Natural killer cell (primary cell): Measurements from ENCODE around the gene NAV2. TPM values are rescaled to one million over a fixed set of nuclear protein-coding genes. Genes with fewer than 3 reads are reported as not detected.

Experiments
- ATAC-seq, 3 donors: fragments of 150-1000 bp in 2 of 3; fragments of 200-7000 bp in 1 of 3; cut with Tn5 transposase; 1 replicate in 1 of 3; 2 replicates in 2 of 3; pipeline ENCODE4 v1.10.0; 2021; ENCODE audit warnings: mild to moderate bottlenecking in 2 of 3, moderate library complexity in 2 of 3
- DNase-seq, 2 donors: peaks; one replicate each; pipeline versions ENCODE4 v3.0.0 to v3.0.0-alpha.2; 2013 to 2021; ENCODE audit warnings: mixed read lengths in 1 of 2
- H3K27ac ChIP-seq: one replicate; pipeline ENCODE4 v1.5.1; 2013; ENCODE audit warnings: mild to moderate bottlenecking, low read length
- H3K27me3 ChIP-seq: one replicate; pipeline ENCODE4 v1.6.1; 2013; ENCODE audit warnings: low read length; ENCODE audit not compliant: control insufficient read depth, insufficient read depth
- H3K36me3 ChIP-seq: one replicate; pipeline ENCODE4 v1.6.1; 2013; ENCODE audit warnings: low read length; ENCODE audit not compliant: control insufficient read depth, insufficient read depth
- H3K4me1 ChIP-seq: one replicate; pipeline ENCODE4 v1.6.1; 2013; ENCODE audit warnings: low read length; ENCODE audit not compliant: control insufficient read depth, insufficient read depth
- H3K4me3 ChIP-seq: one replicate; pipeline ENCODE4 v1.5.1; 2013; ENCODE audit warnings: low read length
- H3K9me3 ChIP-seq: one replicate; pipeline ENCODE4 v1.6.1; 2013; ENCODE audit warnings: low read length; ENCODE audit not compliant: control insufficient read depth, insufficient read depth
- H3K27ac Mint-ChIP-seq, 2 donors: one replicate each; pipeline ENCODE4 v1.8.0; 2022; ENCODE audit warnings: mild to moderate bottlenecking in 2 of 2, mixed read lengths in 2 of 2, moderate library complexity in 1 of 2
- H3K27me3 Mint-ChIP-seq, 2 donors: one replicate each; pipeline ENCODE4 v1.8.0; 2022; ENCODE audit warnings: low read depth in 2 of 2, mixed read lengths in 2 of 2
- H3K36me3 Mint-ChIP-seq: one replicate; pipeline ENCODE4 v1.8.0; 2022; ENCODE audit warnings: mixed read lengths
- H3K4me1 Mint-ChIP-seq, 2 donors: one replicate each; pipeline ENCODE4 v1.8.0; 2022; ENCODE audit warnings: mixed read lengths in 2 of 2
- H3K4me3 Mint-ChIP-seq: one replicate; pipeline ENCODE4 v1.8.0; 2022; ENCODE audit warnings: mild to moderate bottlenecking, moderate library complexity, mixed read lengths
- H3K9me3 Mint-ChIP-seq, 2 donors: one replicate each; pipeline ENCODE4 v1.8.0; 2022; ENCODE audit warnings: mixed read lengths in 2 of 2
- WGBS: methylation state at CpG from one replicate; pipeline ENCODE4 v1.1.7; 2013; ENCODE audit warnings: missing lambda C conversion rate; ENCODE audit not compliant: insufficient coverage; 5-methylcytosine and 5-hydroxymethylcytosine counted together
- intact Hi-C: fragments of 100-400 bp; cut with micrococcal nuclease; formaldehyde crosslinking; loops from one replicate; pipeline ENCODE4 v1.14.2; 2022
- total RNA-seq, 4 donors: library from RNA; stranded (reverse); fragments of 120-200 nt in 1 of 4; gene quantifications; one replicate each; pipeline versions ENCODE4 v1.2.3 to v1.2.4, GENCODE V29; 2013 to 2022
- TF ChIP-seq, protein P1 (sequence below): fragments of 200-600 bp; IDR thresholded peaks from one replicate; pipeline ENCODE4 v1.8.0; 2022; ENCODE audit warnings: antibody characterized with exemption

Gene NAV2
- total RNA-seq, 3 donors from 2014 or later (not counting 1 experiment from before 2014, with no cell fraction given) = 0.14 to 1.6 (median 0.43) TPM

DNA sequence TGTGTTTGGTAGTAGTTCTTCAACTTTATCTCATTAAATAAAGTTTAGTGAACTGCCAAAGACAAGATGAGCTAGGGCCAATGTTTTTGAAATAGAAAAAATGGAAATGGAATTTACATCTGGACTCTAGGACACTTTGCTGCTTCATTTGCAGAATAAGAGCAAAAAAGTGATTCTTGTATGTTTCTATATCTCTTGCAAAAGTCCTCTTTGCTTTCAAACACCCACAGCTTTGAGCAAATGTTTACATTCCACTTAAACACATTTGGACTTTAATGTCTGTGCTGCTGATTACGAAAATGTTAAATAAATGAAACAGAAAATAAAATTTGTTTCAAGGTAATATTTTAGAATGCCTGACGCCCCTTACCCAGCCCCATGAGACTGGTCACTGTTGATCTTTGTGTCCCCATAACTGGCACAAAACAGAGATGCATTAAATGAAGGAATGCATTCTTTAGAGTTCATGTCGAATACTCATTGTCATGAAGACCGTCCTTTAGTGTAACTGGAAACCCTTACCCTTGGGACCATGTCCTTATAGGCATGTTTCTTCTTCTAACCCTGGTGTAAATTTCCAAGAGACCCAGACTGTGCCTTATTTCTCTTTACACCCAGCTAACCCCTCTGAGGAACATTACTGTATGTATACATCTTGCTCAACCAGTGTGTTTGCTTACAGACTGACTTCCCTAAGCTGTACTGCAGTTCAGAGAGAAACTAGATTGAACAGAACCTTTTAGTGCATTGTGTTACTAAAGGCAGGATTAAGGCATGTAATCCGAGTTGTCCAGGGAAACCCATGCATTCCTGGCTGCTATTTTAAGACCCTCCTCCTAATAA lies 199.7 kb downstream of the NAV2 start:
- Histone ChIP-seq H3K36me3 (no peaks in the 10 kb centered on the region), H3K4me1 (no peaks in the 10 kb centered on the region), H3K9me3 (no peaks in the 10 kb centered on the region), H3K27me3 (no peaks in the 10 kb centered on the region), H3K27ac (no peak overlapping the region), H3K4me3 (no peak overlapping the region)
- ATAC-seq (no peak), DNase-seq (no peak)
- H3K36me3 Mint-ChIP-seq = no peaks in the 10 kb centered on the region
- intact Hi-C loops = no loop called here
- H3K4me3 Mint-ChIP-seq = no peak overlapping the region
- 84% methylated on average over 5 of the region's 5 CpGs for WGBS
- no peak overlapping the region for H3K27ac Mint-ChIP-seq
- H3K27me3 Mint-ChIP-seq = peaks cover 0 to 14% of the 10 kb centered on the region in 2 donors
- H3K4me1 Mint-ChIP-seq = no peaks in the 10 kb centered on the region
- TF ChIP-seq, protein P1, sequence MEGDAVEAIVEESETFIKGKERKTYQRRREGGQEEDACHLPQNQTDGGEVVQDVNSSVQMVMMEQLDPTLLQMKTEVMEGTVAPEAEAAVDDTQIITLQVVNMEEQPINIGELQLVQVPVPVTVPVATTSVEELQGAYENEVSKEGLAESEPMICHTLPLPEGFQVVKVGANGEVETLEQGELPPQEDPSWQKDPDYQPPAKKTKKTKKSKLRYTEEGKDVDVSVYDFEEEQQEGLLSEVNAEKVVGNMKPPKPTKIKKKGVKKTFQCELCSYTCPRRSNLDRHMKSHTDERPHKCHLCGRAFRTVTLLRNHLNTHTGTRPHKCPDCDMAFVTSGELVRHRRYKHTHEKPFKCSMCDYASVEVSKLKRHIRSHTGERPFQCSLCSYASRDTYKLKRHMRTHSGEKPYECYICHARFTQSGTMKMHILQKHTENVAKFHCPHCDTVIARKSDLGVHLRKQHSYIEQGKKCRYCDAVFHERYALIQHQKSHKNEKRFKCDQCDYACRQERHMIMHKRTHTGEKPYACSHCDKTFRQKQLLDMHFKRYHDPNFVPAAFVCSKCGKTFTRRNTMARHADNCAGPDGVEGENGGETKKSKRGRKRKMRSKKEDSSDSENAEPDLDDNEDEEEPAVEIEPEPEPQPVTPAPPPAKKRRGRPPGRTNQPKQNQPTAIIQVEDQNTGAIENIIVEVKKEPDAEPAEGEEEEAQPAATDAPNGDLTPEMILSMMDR = no peak
- H3K9me3 Mint-ChIP-seq = no peaks in the 10 kb centered on the region

- H3K4me3 ChIP-seq = no peak overlapping the region
- Mint-ChIP-seq H3K4me3 (no peak overlapping the region), H3K9me3 (no peaks in the 10 kb centered on the region), H3K27ac (no peak overlapping the region), H3K4me1 (no peaks in the 10 kb centered on the region), H3K27me3 (peaks cover 0 to 19% of the 10 kb centered on the region in 2 donors), H3K36me3 (no peaks in the 10 kb centered on the region)
- TF ChIP-seq, protein P1 = no peak
- WGBS = 90% methylated on average over 10 of the region's 10 CpGs
- no peak overlapping the region for H3K27ac ChIP-seq
- H3K9me3 ChIP-seq = no peaks in the 10 kb centered on the region
- ATAC-seq (no peak), DNase-seq (no peak)
- H3K4me1 ChIP-seq = no peaks in the 10 kb centered on the region
- no peaks in the 10 kb centered on the region for H3K27me3 ChIP-seq
- H3K36me3 ChIP-seq = no peaks in the 10 kb centered on the region
- intact Hi-C loops = no loop called here
Measured at GRCh38 chr11:19912958-19913892, 200.6 kb downstream of the NAV2 start.

DNA sequence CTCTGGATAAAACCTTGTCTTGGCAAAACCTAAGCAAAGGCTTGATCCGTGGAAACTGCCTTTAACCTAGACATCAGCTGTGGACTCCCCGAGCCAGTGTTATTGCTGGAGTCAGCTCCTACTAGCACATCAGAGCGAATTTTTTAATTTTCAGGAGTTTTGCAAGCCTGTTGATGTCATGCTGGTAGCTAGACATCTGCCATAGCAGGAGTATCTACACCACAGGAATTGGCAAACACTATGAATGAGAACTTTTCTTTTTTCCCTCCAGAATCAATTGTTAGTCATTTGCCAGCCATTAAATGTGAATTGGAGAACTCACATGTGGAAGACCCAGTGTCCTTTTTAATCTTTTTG lies 201.2 kb downstream of the NAV2 start:
- H3K9me3 Mint-ChIP-seq = no peaks in the 10 kb centered on the region

More for the DNA sequence above, 201.2 kb downstream of the NAV2 start:
- intact Hi-C loops = no loop called here
- DNase-seq (no peak), ATAC-seq (no peak)
- H3K27ac ChIP-seq = no peak overlapping the region
- Mint-ChIP-seq H3K27ac (no peak overlapping the region), H3K36me3 (no peaks in the 10 kb centered on the region), H3K4me3 (no peak overlapping the region), H3K27me3 (peaks cover 0 to 22% of the 10 kb centered on the region in 2 donors), H3K4me1 (no peaks in the 10 kb centered on the region)
- H3K9me3 ChIP-seq = no peaks in the 10 kb centered on the region
- H3K27me3 ChIP-seq = no peaks in the 10 kb centered on the region
- TF ChIP-seq, protein P1 = no peak
- no peaks in the 10 kb centered on the region for H3K36me3 ChIP-seq
- no peaks in the 10 kb centered on the region for H3K4me1 ChIP-seq
- no peak overlapping the region for H3K4me3 ChIP-seq
- 83% methylated on average over 3 of the region's 3 CpGs for WGBS
